ENCODE data around the gene OR6B1. TPM values are rescaled to one million over a fixed set of nuclear protein-coding genes. Genes with fewer than 3 reads are reported as not detected.

Gene OR6B1
- total and polyA plus RNA-seq, 2 donors (not counting 3 experiments of a cell fraction or from before 2014, with no cell fraction given) = not detected

DNA sequence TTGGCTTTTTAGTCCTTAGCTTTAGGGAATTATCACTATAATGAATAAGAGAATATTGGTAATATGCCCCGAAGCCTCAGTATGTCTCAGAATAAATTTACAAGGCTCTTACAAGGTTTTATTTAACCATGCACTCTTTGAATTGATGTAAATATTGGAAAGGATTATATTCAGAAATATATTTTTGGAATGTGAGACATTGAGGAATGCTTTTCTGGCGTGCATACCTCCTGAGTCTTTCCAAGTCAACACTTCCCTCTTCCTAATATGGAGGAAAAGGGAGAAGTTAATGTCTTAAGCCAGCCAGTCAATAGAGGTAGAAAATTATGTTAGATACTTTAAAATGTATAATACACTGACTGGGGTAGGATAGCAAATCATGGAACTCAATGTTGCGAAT, 46.7 kb upstream of the OR6B1 start:
- BruUV-seq (replicated peaks) = no TSS peak
- H3K4me3 ChIP-seq (replicated peaks in 1 of 3; ENCODE audit: insufficient read depth in 1 of 3, low read depth in 1 of 3, low read length in 3 of 3) = no peak overlapping the region
- no peak overlapping the region for H3K9ac ChIP-seq (replicated peaks; ENCODE audit: extremely low read depth, insufficient read depth, low read length)
- TF ChIP-seq GATA2 (IDR thresholded peaks at IDR 0.05; ENCODE audit: insufficient read depth, insufficient read length, low read depth, low read length) = no peak
- no peaks in the 10 kb centered on the region for H3K9me3 ChIP-seq (replicated peaks; ENCODE audit: control insufficient read depth, insufficient read depth, low read length)
- intact Hi-C loops (cut with micrococcal nuclease) = no loop called here
- no peaks in the 10 kb centered on the region for H3K36me3 ChIP-seq (ENCODE audit: control insufficient read depth in 2 of 2, extremely low read depth in 1 of 2, insufficient read depth in 2 of 2, low read length in 2 of 2)
- H3K27me3 ChIP-seq (ENCODE audit: control insufficient read depth in 2 of 2, insufficient read depth in 2 of 2, low read length in 2 of 2) = peaks cover 5 to 8% of the 10 kb centered on the region in 2 experiments
- POLR2A ChIA-PET = no interaction called here
- DNase-seq (ENCODE audit: low read depth, low spot score) (no peak), FAIRE-seq (no peak)
- dilution Hi-C loops (cut with MboI; ENCODE audit: extremely low pct_ligation_motif_present, low sequenced_read_pairs) = no loop called here
- H3K4me2 ChIP-seq (ENCODE audit: insufficient read depth, low read length) = no peak overlapping the region
- no peak overlapping the region for H2AFZ ChIP-seq (ENCODE audit: low read depth, low read length)
- H3K79me2 ChIP-seq (ENCODE audit: control insufficient read depth, insufficient read depth, low read length) = no peaks in the 10 kb centered on the region
- no peaks in the 10 kb centered on the region for H3K4me1 ChIP-seq (ENCODE audit: control insufficient read depth, extremely low read depth, insufficient read depth, low read length)
- H3K27ac ChIP-seq (ENCODE audit: insufficient read depth, low read depth, low read length) = no peak overlapping the region
- H4K20me1 ChIP-seq (replicated peaks; ENCODE audit: control insufficient read depth, extremely low read depth, insufficient read depth, low read length) = no peaks in the 10 kb centered on the region
- CTCF ChIA-PET = no interaction called here
- H3K9me1 ChIP-seq (replicated peaks; ENCODE audit: control insufficient read depth, extremely low read depth, insufficient read depth, low read length) = peaks cover 2% of the 10 kb centered on the region

DNA sequence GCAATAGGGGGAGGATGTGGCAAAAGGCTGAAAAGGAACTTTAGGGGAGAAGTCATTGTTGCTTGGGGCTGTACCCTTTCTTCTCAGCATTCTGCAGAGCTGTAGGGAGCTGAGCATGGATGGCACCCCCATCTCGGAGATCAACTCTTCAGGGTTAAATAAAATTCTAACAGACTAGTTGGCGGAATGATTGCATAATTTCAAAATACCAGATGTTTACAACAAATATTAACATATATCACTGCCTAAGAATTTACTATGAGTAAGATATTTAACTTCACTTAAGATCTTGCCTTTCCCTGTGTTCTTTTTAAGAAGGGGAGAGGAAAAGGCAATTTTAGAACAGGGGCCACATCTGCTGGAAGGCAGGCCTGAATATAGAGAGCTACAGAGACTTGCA, 46.0 kb upstream of the OR6B1 start:
- peaks cover 4 to 8% of the 10 kb centered on the region in 2 experiments for H3K27me3 ChIP-seq (ENCODE audit: control insufficient read depth in 2 of 2, insufficient read depth in 2 of 2, low read length in 2 of 2)
- ChIA-PET POLR2A (no interaction called here), CTCF (no interaction called here)
- dilution Hi-C loops (cut with MboI; ENCODE audit: extremely low pct_ligation_motif_present, low sequenced_read_pairs) = no loop called here
- intact Hi-C loops (cut with micrococcal nuclease) = no loop called here
- no peaks in the 10 kb centered on the region for H3K9me3 ChIP-seq (replicated peaks; ENCODE audit: control insufficient read depth, insufficient read depth, low read length)
- DNase-seq (ENCODE audit: low read depth, low spot score) = no peak
- no TSS peak for BruUV-seq (replicated peaks)
- no peak overlapping the region for H3K9ac ChIP-seq (replicated peaks; ENCODE audit: extremely low read depth, insufficient read depth, low read length)
- H3K27ac ChIP-seq (ENCODE audit: insufficient read depth, low read depth, low read length) = no peak overlapping the region
- H3K4me3 ChIP-seq (replicated peaks in 1 of 3; ENCODE audit: insufficient read depth in 1 of 3, low read depth in 1 of 3, low read length in 3 of 3) = no peak overlapping the region
- H4K20me1 ChIP-seq (replicated peaks; ENCODE audit: control insufficient read depth, extremely low read depth, insufficient read depth, low read length) = no peaks in the 10 kb centered on the region
- no peak for FAIRE-seq
- peaks cover 2% of the 10 kb centered on the region for H3K9me1 ChIP-seq (replicated peaks; ENCODE audit: control insufficient read depth, extremely low read depth, insufficient read depth, low read length)
- H2AFZ ChIP-seq (ENCODE audit: low read depth, low read length) = no peak overlapping the region
- H3K4me2 ChIP-seq (ENCODE audit: insufficient read depth, low read length) = no peak overlapping the region
- no peaks in the 10 kb centered on the region for H3K36me3 ChIP-seq (ENCODE audit: control insufficient read depth in 2 of 2, extremely low read depth in 1 of 2, insufficient read depth in 2 of 2, low read length in 2 of 2)
- TF ChIP-seq FOS (IDR thresholded peaks at IDR 0.05; ENCODE audit: borderline replicate concordance, insufficient read depth, low read length) (no peak), POLR2A (IDR thresholded peaks at IDR 0.05; ENCODE audit: low read depth, low read length) (no peak), MYC (IDR thresholded peaks at IDR 0.05; ENCODE audit: low read depth, low read length) (no peak), JUN (IDR thresholded peaks at IDR 0.05; ENCODE audit: borderline replicate concordance, insufficient read depth, insufficient read length, low read depth) (no peak), POLR2AphosphoS5 (IDR thresholded peaks at IDR 0.05; ENCODE audit: insufficient read depth, low read depth, low read length) (no peak), GATA2 (IDR thresholded peaks at IDR 0.05; ENCODE audit: insufficient read depth, insufficient read length, low read depth, low read length) (no peak), EZH2 (IDR thresholded peaks at IDR 0.05; ENCODE audit: borderline replicate concordance, low read depth, low read length, severe bottlenecking) (no peak), MAX (IDR thresholded peaks at IDR 0.05; ENCODE audit: insufficient read depth, insufficient read length) (no peak)
- TF ChIP-seq, protein P1, sequence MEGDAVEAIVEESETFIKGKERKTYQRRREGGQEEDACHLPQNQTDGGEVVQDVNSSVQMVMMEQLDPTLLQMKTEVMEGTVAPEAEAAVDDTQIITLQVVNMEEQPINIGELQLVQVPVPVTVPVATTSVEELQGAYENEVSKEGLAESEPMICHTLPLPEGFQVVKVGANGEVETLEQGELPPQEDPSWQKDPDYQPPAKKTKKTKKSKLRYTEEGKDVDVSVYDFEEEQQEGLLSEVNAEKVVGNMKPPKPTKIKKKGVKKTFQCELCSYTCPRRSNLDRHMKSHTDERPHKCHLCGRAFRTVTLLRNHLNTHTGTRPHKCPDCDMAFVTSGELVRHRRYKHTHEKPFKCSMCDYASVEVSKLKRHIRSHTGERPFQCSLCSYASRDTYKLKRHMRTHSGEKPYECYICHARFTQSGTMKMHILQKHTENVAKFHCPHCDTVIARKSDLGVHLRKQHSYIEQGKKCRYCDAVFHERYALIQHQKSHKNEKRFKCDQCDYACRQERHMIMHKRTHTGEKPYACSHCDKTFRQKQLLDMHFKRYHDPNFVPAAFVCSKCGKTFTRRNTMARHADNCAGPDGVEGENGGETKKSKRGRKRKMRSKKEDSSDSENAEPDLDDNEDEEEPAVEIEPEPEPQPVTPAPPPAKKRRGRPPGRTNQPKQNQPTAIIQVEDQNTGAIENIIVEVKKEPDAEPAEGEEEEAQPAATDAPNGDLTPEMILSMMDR (IDR thresholded peaks at IDR 0.05; ENCODE audit: extremely low read depth in 1 of 2, insufficient read depth in 1 of 2, low read depth in 1 of 2, low read length in 2 of 2) = no peak
- no peaks in the 10 kb centered on the region for H3K4me1 ChIP-seq (ENCODE audit: control insufficient read depth, extremely low read depth, insufficient read depth, low read length)
- H3K79me2 ChIP-seq (ENCODE audit: control insufficient read depth, insufficient read depth, low read length) = no peaks in the 10 kb centered on the region
